Neural cell (in vitro differentiated cells): Measurements from ENCODE around the gene STAT4. TPM values are rescaled to one million over a fixed set of nuclear protein-coding genes. Genes with fewer than 3 reads are reported as not detected.

Experiments used
- H2AFZ ChIP-seq: fragments of 200-600, 300-800 bp; sonication (generic), shearing (Covaris generic); 2 replicates; pipeline ENCODE4 v1.6.0; 2014; ENCODE audit warnings: low read depth, mild to moderate bottlenecking, antibody characterized with exemption, low read length, moderate library complexity
- H3F3A ChIP-seq: fragments of 200-600 bp; shearing (Covaris generic); 2 replicates; pipeline ENCODE4 v1.6.1; 2016; ENCODE audit warnings: mild to moderate bottlenecking, moderate library complexity, mixed read lengths, antibody characterized with exemption, low read length; ENCODE audit not compliant: insufficient read depth, poor library complexity, severe bottlenecking
- H3K27ac ChIP-seq: fragments of 200-600, 300-800 bp; sonication (generic), shearing (Covaris generic); 2 replicates; pipeline ENCODE4 v1.5.1; 2014; ENCODE audit warnings: mild to moderate bottlenecking, low read length, moderate library complexity
- H3K27me3 ChIP-seq: fragments of 300-800, 200-600 bp; sonication (generic), shearing (Covaris generic); 2 replicates; pipeline ENCODE4 v1.6.0; 2014; ENCODE audit warnings: mild to moderate bottlenecking, low read depth, low read length, moderate library complexity; ENCODE audit not compliant: insufficient read depth
- H3K36me3 ChIP-seq: fragments of 300-800, 200-600 bp; sonication (generic), shearing (Covaris generic); 2 replicates; pipeline ENCODE4 v1.5.1; 2014; ENCODE audit warnings: mild to moderate bottlenecking, antibody characterized with exemption, low read length, moderate library complexity; ENCODE audit not compliant: insufficient read depth
- H3K4me2 ChIP-seq: fragments of 300-800, 200-600 bp; sonication (generic), shearing (Covaris generic); 2 replicates; pipeline ENCODE4 v1.6.0; 2014; ENCODE audit warnings: mild to moderate bottlenecking, low read length
- H3K4me3 ChIP-seq: fragments of 300-800, 200-600 bp; sonication (generic), shearing (Covaris generic); 2 replicates; pipeline ENCODE4 v1.5.1; 2014; ENCODE audit warnings: mild to moderate bottlenecking, low read length, moderate library complexity
- H3K79me2 ChIP-seq: fragments of 200-600 bp; shearing (Covaris generic); replicated peaks from 2 replicates; pipeline ENCODE4 v1.6.0; 2014; ENCODE audit warnings: mild to moderate bottlenecking, low read length, moderate library complexity; ENCODE audit not compliant: insufficient read depth
- H3K9ac ChIP-seq: fragments of 300-800, 200-600 bp; sonication (generic), shearing (Covaris generic); 2 replicates; pipeline ENCODE4 v1.6.1; 2016; ENCODE audit warnings: mild to moderate bottlenecking, low read length, mixed read lengths
- H3K9me2 ChIP-seq: fragments of 200-600 bp; shearing (Covaris generic); 2 replicates; pipeline ENCODE4 v1.6.1; 2016; ENCODE audit warnings: mild to moderate bottlenecking, low read length, mixed read lengths; ENCODE audit not compliant: insufficient read depth
- H3K9me3 ChIP-seq: fragments of 200-600, 300-800 bp; sonication (generic), shearing (Covaris generic); 2 replicates; pipeline ENCODE4 v1.6.1; 2016; ENCODE audit warnings: mild to moderate bottlenecking, mixed run types, low read length, moderate library complexity, mixed read lengths
- H4K20me1 ChIP-seq: fragments of 200-600 bp; shearing (Covaris generic); 2 replicates; pipeline ENCODE4 v1.6.1; 2016; ENCODE audit warnings: mild to moderate bottlenecking, mixed run types; ENCODE audit not compliant: insufficient read depth
- CTCF ChIP-seq: fragments of 450-650 bp; IDR thresholded peaks from 2 replicates; pipeline ENCODE4 v1.5.1; 2014; ENCODE audit warnings: antibody characterized with exemption, mild to moderate bottlenecking, moderate library complexity; ENCODE audit not compliant: poor library complexity, severe bottlenecking
- EP300 ChIP-seq: fragments of 450-650 bp; conservative IDR thresholded peaks from 2 replicates; pipeline ENCODE4 v1.6.1; 2014; ENCODE audit warnings: antibody characterized with exemption, mild to moderate bottlenecking, moderate library complexity; ENCODE audit not compliant: poor library complexity, severe bottlenecking
- EZH2 ChIP-seq: fragments of 200-600, 300-800 bp; shearing (Covaris generic), sonication (generic); IDR thresholded peaks from 2 replicates; pipeline ENCODE4 v1.6.1; 2014; ENCODE audit warnings: antibody characterized with exemption, low read length, borderline replicate concordance, mild to moderate bottlenecking; ENCODE audit not compliant: insufficient read depth, poor library complexity, severe bottlenecking
- MXI1 ChIP-seq: fragments of 450-650 bp; conservative IDR thresholded peaks from 2 replicates; pipeline ENCODE4 v1.6.1; 2014; ENCODE audit warnings: antibody characterized with exemption, mild to moderate bottlenecking; ENCODE audit not compliant: poor library complexity, severe bottlenecking
- POLR2AphosphoS5 ChIP-seq: IDR thresholded peaks from 2 replicates; pipeline ENCODE4 v1.6.1; 2012
- RAD21 ChIP-seq: fragments of 450-650 bp; conservative IDR thresholded peaks from 2 replicates; pipeline ENCODE4 v1.6.1; 2014; ENCODE audit warnings: antibody characterized with exemption, mild to moderate bottlenecking, moderate library complexity
- REST ChIP-seq: IDR thresholded peaks from 2 replicates; pipeline ENCODE4 v1.6.1; 2012; ENCODE audit warnings: borderline replicate concordance
- SMC3 ChIP-seq: fragments of 450-650 bp; conservative IDR thresholded peaks from 2 replicates; pipeline ENCODE4 v1.6.1; 2014; ENCODE audit warnings: antibody characterized with exemption, mild to moderate bottlenecking, moderate library complexity; ENCODE audit not compliant: poor library complexity
- TAF1 ChIP-seq: IDR thresholded peaks from 2 replicates; pipeline ENCODE4 v1.6.1; 2012; ENCODE audit warnings: low read depth
- polyA plus RNA-seq: library from polyadenylated mRNA; depleted of rRNA; stranded (reverse); fragments of >200 nt; gene quantifications from 2 replicates; pipeline ENCODE4 v1.2.3, GENCODE V29; 2014

The STAT4 gene
- polyA plus RNA-seq, 1 donor from 2014 or later = 3.7 TPM

- Histone ChIP-seq H4K20me1 (no peaks in the 10 kb centered on the region), H3F3A (no peaks in the 10 kb centered on the region), H3K4me2 (no peak overlapping the region), H3K9me3 (no peaks in the 10 kb centered on the region), H3K79me2 (no peaks in the 10 kb centered on the region), H3K27ac (no peak overlapping the region), H3K9me2 (no peaks in the 10 kb centered on the region), H2AFZ (no peak overlapping the region), H3K4me3 (no peak overlapping the region), H3K9ac (no peak overlapping the region), H3K27me3 (no peaks in the 10 kb centered on the region), H3K36me3 (no peaks in the 10 kb centered on the region)
- TF ChIP-seq POLR2AphosphoS5 (no peak), TAF1 (no peak), REST (no peak), RAD21 (no peak), MXI1 (no peak), EZH2 (no peak), EP300 (no peak), SMC3 (no peak), CTCF (no peak)
Observed at GRCh38 chr2:191048073-191048472, 102.7 kb downstream of the STAT4 start.

GRCh38 chr2:191045141-191045540, 105.7 kb downstream of the STAT4 start:
- Histone ChIP-seq H3K9me3 (no peaks in the 10 kb centered on the region), H3F3A (no peaks in the 10 kb centered on the region), H3K9me2 (no peaks in the 10 kb centered on the region), H4K20me1 (no peaks in the 10 kb centered on the region), H3K27me3 (no peaks in the 10 kb centered on the region), H2AFZ (no peak overlapping the region), H3K9ac (no peak overlapping the region), H3K27ac (no peak overlapping the region), H3K36me3 (no peaks in the 10 kb centered on the region), H3K4me3 (no peak overlapping the region), H3K4me2 (no peak overlapping the region), H3K79me2 (no peaks in the 10 kb centered on the region)
- no peak for TF ChIP-seq POLR2AphosphoS5
- TF ChIP-seq EP300 = no peak
- no peak for TF ChIP-seq SMC3
- TF ChIP-seq EZH2 = no peak
- TF ChIP-seq REST = no peak
- no peak for TF ChIP-seq CTCF
- no peak for TF ChIP-seq TAF1
- no peak for TF ChIP-seq MXI1
- TF ChIP-seq RAD21 = no peak
